Neural cell (in vitro differentiated cells): ENCODE data around the gene XK.

ENCODE experiments used
- CTCF ChIP-seq: fragments of 450-650 bp; IDR thresholded peaks from 2 replicates; pipeline ENCODE4 v1.5.1; 2014; ENCODE audit warnings: antibody characterized with exemption, mild to moderate bottlenecking, moderate library complexity; ENCODE audit not compliant: poor library complexity, severe bottlenecking
- EZH2 ChIP-seq: fragments of 200-600, 300-800 bp; shearing (Covaris generic), sonication (generic); IDR thresholded peaks from 2 replicates; pipeline ENCODE4 v1.6.1; 2014; ENCODE audit warnings: antibody characterized with exemption, low read length, borderline replicate concordance, mild to moderate bottlenecking; ENCODE audit not compliant: insufficient read depth, poor library complexity, severe bottlenecking
- POLR2AphosphoS5 ChIP-seq: IDR thresholded peaks from 2 replicates; pipeline ENCODE4 v1.6.1; 2012
- SMC3 ChIP-seq: fragments of 450-650 bp; conservative IDR thresholded peaks from 2 replicates; pipeline ENCODE4 v1.6.1; 2014; ENCODE audit warnings: antibody characterized with exemption, mild to moderate bottlenecking, moderate library complexity; ENCODE audit not compliant: poor library complexity

- no peak for TF ChIP-seq SMC3
- no peak for TF ChIP-seq CTCF
- TF ChIP-seq EZH2, result no peak
- no peak for TF ChIP-seq POLR2AphosphoS5
Observed at GRCh38 chrX:37779857-37780256, 94.3 kb downstream of the XK start, which contains the start of gene CYBB.
